ENCODE data around the gene AGBL4.
A peak's percentile ranks its signal among the peaks of the same experiment; 100 is the strongest.

The AGBL4 gene

DNA sequence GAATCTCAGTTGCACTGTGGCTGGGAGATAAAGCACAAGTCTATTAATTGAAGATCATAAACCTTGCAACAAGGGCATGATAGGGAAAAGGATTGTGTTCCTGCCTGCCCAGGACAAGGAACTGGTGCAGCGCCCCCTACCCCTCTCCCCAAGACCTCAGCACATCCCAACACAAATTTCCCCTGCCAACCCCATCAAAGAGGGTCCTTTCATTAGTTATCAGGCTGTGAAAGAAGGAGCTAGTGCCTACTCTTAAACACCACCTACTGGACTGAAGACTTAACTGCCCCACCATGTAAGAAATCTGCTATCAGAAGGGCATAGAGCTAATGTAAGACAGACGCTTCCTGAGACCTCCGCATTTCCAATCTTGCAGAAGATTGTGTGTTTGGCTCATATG, 372.6 kb downstream of the AGBL4 start:
- Histone ChIP-seq H3K9me3 (ENCODE audit: low read depth, low read length) (no peaks in the 10 kb centered on the region), H3K4me3 (no peak overlapping the region)

DNA sequence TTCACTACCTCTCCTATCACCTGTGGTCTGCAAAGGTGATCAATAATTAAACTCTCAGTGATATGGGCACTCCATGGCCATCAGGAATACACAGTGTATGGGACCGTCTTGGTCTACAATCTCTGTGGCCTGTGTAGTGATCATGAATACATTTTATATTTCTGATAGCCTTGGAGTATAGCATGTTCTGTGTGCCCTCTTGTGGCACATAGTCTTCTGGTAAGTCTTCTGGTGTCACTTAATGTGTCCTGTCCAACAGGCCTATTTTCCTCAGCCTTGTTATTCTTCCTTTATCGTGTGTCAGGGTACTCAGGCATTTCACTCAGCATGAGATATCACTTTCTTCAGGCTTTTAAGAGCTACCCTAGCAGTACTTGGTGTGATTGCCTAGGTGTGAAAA, 393.6 kb downstream of the AGBL4 start:
- DNase-seq (ENCODE audit: low read depth, low spot score): no peak
- H3K9me3 ChIP-seq (ENCODE audit: low read depth, low read length): no peaks in the 10 kb centered on the region
- no peak overlapping the region for H3K4me3 ChIP-seq
- H3K36me3 ChIP-seq (ENCODE audit: insufficient read depth, low read length): no peaks in the 10 kb centered on the region
- H3K9ac ChIP-seq (ENCODE audit: insufficient read length): no peak overlapping the region
- TF ChIP-seq EZH2 (IDR thresholded peaks at IDR 0.05): no peak
- TF ChIP-seq POLR2AphosphoS5 (IDR thresholded peaks at IDR 0.05; ENCODE audit: borderline replicate concordance, low read depth, low read length): no peak
- TF ChIP-seq FOXP2 (optimal IDR thresholded peaks at IDR 0.05; ENCODE audit: control extremely low read depth, extremely low read length, insufficient read depth): no peak
- no peak overlapping the region for H3K27ac ChIP-seq

More for the DNA sequence above, 372.6 kb downstream of the AGBL4 start:
- Histone ChIP-seq H3K9ac (ENCODE audit: insufficient read length) (no peak overlapping the region), H3K27ac (no peak overlapping the region), H3K36me3 (ENCODE audit: insufficient read depth, low read length) (no peaks in the 10 kb centered on the region)
- no peak for DNase-seq (ENCODE audit: low read depth, low spot score)
- TF ChIP-seq EZH2 (IDR thresholded peaks at IDR 0.05) (no peak), POLR2AphosphoS5 (IDR thresholded peaks at IDR 0.05; ENCODE audit: borderline replicate concordance, low read depth, low read length) (no peak), FOXP2 (optimal IDR thresholded peaks at IDR 0.05; ENCODE audit: control extremely low read depth, extremely low read length, insufficient read depth) (no peak)

DNA sequence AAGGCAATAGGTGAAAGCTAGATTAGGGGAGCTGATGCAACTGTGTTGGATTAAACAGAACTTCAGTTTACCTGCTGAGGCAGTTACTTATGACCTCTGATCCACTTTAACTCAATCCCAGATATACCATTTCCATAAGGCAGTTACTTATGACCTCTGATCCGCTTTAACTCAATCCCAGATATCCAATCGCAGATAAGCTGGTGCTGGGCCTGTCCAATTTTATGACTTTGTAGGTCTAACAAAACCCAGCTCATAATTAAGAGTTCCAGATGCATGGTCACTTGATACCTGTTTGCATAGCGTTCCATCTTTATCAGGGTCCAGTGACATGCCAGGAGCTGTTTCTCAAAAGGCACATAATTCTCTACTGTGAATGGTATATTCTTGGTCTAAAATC, 396.0 kb downstream of the AGBL4 start:
- Histone ChIP-seq H3K9ac (ENCODE audit: insufficient read length) (no peak overlapping the region), H3K27ac (no peak overlapping the region), H3K36me3 (ENCODE audit: insufficient read depth, low read length) (no peaks in the 10 kb centered on the region), H3K4me3 (no peak overlapping the region), H3K9me3 (ENCODE audit: low read depth, low read length) (no peaks in the 10 kb centered on the region)
- no peak for DNase-seq (ENCODE audit: low read depth, low spot score)
- TF ChIP-seq FOXP2 (optimal IDR thresholded peaks at IDR 0.05; ENCODE audit: control extremely low read depth, extremely low read length, insufficient read depth) (no peak), POLR2AphosphoS5 (IDR thresholded peaks at IDR 0.05; ENCODE audit: borderline replicate concordance, low read depth, low read length) (no peak), EZH2 (IDR thresholded peaks at IDR 0.05) (no peak)

DNA sequence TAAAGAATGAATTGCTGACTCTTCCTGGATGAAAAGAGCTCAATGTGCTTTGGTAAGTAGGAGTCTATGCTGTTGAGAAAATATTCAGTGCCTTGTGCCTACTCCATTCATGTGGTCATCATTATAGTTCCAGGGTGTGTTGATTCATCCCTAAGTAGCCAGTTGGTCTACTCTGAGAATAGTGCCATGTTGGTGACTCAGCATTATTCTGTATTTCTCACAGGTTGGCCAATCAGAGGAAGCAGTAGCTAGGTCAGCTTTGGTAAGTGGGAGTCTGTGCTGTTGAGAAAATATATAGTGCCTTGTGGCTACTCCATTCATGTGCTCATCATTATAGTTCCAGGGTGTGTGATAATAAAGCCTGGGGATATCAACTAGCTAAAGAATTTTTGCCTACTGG, 397.3 kb downstream of the AGBL4 start:
- H3K9me3 ChIP-seq (ENCODE audit: low read depth, low read length): no peaks in the 10 kb centered on the region
- TF ChIP-seq POLR2AphosphoS5 (IDR thresholded peaks at IDR 0.05; ENCODE audit: borderline replicate concordance, low read depth, low read length) (no peak), FOXP2 (optimal IDR thresholded peaks at IDR 0.05; ENCODE audit: control extremely low read depth, extremely low read length, insufficient read depth) (no peak), EZH2 (IDR thresholded peaks at IDR 0.05) (no peak)
- no peak overlapping the region for H3K9ac ChIP-seq (ENCODE audit: insufficient read length)
- no peak for DNase-seq (ENCODE audit: low read depth, low spot score)
- H3K27ac ChIP-seq: no peak overlapping the region
- H3K4me3 ChIP-seq: no peak overlapping the region
- H3K36me3 ChIP-seq (ENCODE audit: insufficient read depth, low read length): no peaks in the 10 kb centered on the region

DNA sequence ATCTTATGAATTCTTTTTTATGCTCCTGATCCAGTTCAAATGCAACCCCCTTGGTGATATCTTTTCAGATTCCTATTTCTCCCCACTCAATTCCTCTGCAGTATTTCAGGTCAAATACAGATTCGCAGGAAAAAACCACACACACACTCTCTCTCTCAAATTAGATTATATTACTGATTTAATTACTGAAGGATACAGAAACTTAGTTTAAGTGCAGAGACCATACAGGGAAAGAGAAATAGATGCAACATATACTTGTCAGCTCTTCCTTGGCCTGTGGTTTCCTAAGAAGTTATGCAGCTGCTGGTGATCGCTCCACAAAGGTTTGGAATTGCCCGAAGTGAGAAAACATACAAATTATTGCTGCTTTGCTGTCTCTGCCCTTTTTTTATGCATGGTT, 400.9 kb downstream of the AGBL4 start:
- no peaks in the 10 kb centered on the region for H3K36me3 ChIP-seq (ENCODE audit: insufficient read depth, low read length)
- no peak for TF ChIP-seq FOXP2 (optimal IDR thresholded peaks at IDR 0.05; ENCODE audit: control extremely low read depth, extremely low read length, insufficient read depth)
- no peak for TF ChIP-seq POLR2AphosphoS5 (IDR thresholded peaks at IDR 0.05; ENCODE audit: borderline replicate concordance, low read depth, low read length)
- TF ChIP-seq EZH2 (IDR thresholded peaks at IDR 0.05): no peak
- H3K9me3 ChIP-seq (ENCODE audit: low read depth, low read length): no peaks in the 10 kb centered on the region
- peak overlapping the region; percentile 45 for H3K9ac ChIP-seq (ENCODE audit: insufficient read length)
- peak overlapping the region; percentile 75 for H3K27ac ChIP-seq
- DNase-seq (ENCODE audit: low read depth, low spot score): no peak
- peak overlapping the region; percentile 29 for H3K4me3 ChIP-seq

DNA sequence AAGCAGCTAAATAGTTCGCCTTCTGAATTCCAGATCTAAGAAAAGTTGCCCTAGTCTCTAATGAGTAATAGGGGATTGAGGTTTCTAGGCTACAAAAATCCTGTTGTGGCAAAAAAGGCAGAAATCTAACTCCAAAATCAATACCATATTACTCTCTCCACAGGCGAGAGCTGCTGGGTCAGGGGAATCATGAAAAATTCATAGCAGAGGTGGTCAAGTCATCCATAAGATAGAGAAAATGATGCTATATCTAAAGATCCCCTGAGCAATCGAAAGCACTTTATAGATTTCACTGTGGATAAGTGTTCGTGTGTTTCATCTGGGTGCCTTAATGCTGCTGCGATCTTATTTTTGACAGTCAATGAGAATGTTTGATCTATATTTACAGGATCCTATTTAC, 417.7 kb downstream of the AGBL4 start:
- no peak overlapping the region for H3K27ac ChIP-seq
- H3K4me3 ChIP-seq: no peak overlapping the region
- no peak for DNase-seq (ENCODE audit: low read depth, low spot score)
- no peak for TF ChIP-seq POLR2AphosphoS5 (IDR thresholded peaks at IDR 0.05; ENCODE audit: borderline replicate concordance, low read depth, low read length)
- no peak for TF ChIP-seq EZH2 (IDR thresholded peaks at IDR 0.05)
- no peak for TF ChIP-seq FOXP2 (optimal IDR thresholded peaks at IDR 0.05; ENCODE audit: control extremely low read depth, extremely low read length, insufficient read depth)
- no peaks in the 10 kb centered on the region for H3K9me3 ChIP-seq (ENCODE audit: low read depth, low read length)
- no peak overlapping the region for H3K9ac ChIP-seq (ENCODE audit: insufficient read length)
- H3K36me3 ChIP-seq (ENCODE audit: insufficient read depth, low read length): no peaks in the 10 kb centered on the region

DNA sequence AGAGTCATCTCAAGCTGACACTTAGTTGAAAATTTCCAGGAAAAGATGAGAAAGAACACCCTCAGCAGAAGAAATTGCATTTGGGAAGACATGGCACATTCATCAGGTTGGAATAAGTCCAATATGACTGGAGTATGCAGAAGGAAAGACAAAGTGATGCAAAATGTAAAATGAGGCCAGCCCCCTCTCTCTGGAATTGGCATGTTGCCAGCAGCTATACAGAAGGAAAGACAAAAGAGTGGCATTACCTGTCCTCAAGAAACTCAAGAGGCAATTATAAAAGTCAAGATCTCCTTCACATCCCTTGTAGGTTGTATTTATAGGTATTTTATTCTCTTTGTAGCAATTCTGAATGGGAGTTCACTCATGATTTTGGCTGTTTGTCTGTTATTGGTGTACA, 426.3 kb downstream of the AGBL4 start:
- Histone ChIP-seq H3K27ac (no peak overlapping the region), H3K9me3 (ENCODE audit: low read depth, low read length) (no peaks in the 10 kb centered on the region), H3K9ac (ENCODE audit: insufficient read length) (no peak overlapping the region), H3K4me3 (no peak overlapping the region), H3K36me3 (ENCODE audit: insufficient read depth, low read length) (no peaks in the 10 kb centered on the region)
- DNase-seq (ENCODE audit: low read depth, low spot score): no peak
- TF ChIP-seq FOXP2 (optimal IDR thresholded peaks at IDR 0.05; ENCODE audit: control extremely low read depth, extremely low read length, insufficient read depth) (no peak), EZH2 (IDR thresholded peaks at IDR 0.05) (no peak), POLR2AphosphoS5 (IDR thresholded peaks at IDR 0.05; ENCODE audit: borderline replicate concordance, low read depth, low read length) (no peak)

DNA sequence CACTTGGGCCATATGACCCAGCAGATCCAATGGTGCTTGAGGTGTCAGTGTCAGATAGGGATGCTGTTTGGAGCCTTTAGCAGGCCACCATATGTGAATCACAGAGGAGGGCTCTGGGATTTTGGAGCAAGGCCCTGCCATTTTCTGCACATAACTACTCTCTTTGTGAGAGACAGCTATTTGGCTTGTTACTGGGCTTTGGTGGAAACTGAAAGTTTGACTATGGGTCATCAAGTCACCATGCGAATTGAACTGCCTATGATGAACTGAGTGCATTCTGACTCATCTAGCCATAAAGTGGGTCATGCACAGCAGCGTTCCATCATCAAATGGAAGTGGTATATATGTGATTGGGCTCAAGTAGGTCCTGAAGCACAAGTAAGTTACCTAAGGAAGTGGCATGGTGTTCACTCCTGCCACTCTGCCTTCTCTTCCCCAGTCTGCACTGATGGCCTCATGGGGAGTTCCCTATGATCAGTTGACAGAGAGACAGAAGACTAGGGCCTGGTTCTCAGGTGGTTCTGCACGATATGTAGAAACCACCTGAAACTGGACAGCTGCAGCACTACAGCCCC, 447.3 kb downstream of the AGBL4 start:
- Histone ChIP-seq H3K27ac (no peak overlapping the region), H3K36me3 (ENCODE audit: insufficient read depth, low read length) (no peaks in the 10 kb centered on the region), H3K4me3 (no peak overlapping the region), H3K9me3 (ENCODE audit: low read depth, low read length) (no peaks in the 10 kb centered on the region), H3K9ac (ENCODE audit: insufficient read length) (no peak overlapping the region)
- TF ChIP-seq EZH2 (IDR thresholded peaks at IDR 0.05) (no peak), POLR2AphosphoS5 (IDR thresholded peaks at IDR 0.05; ENCODE audit: borderline replicate concordance, low read depth, low read length) (no peak), FOXP2 (optimal IDR thresholded peaks at IDR 0.05; ENCODE audit: control extremely low read depth, extremely low read length, insufficient read depth) (no peak)
- no peak for DNase-seq (ENCODE audit: low read depth, low spot score)

DNA sequence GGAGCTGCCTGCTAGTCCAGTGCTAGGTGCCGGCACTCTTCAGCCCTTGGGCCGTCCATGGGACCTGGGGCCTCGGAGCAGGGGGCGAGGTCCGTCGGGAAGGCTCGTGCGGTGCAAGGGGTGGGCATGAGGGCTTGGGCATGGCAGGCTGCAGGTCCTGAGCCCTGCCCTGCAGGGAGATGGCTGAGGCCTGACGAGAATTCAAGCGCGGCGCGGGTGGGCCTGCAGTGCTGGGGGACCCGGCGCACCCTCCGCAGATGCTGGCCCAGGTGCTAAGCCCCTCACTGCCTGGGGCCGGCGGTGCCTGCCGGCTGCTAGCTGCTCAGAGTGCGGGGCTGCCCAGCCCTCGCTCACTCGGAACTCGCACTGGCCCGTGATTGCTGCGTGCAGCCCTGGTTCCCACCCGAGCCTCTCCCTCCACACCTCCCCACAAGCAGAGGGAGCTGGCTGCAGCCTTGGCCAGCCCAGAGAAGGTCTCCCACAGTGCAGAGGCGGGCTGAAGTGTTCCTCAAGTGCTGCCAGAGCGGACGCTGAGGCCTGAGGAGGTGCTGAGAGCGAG, 467.0 kb downstream of the AGBL4 start:
- Histone ChIP-seq H3K27ac (no peak overlapping the region), H3K9me3 (ENCODE audit: low read depth, low read length) (no peaks in the 10 kb centered on the region), H3K9ac (ENCODE audit: insufficient read length) (no peak overlapping the region), H3K4me3 (no peak overlapping the region), H3K36me3 (ENCODE audit: insufficient read depth, low read length) (no peaks in the 10 kb centered on the region)
- TF ChIP-seq POLR2AphosphoS5 (IDR thresholded peaks at IDR 0.05; ENCODE audit: borderline replicate concordance, low read depth, low read length) (no peak), FOXP2 (optimal IDR thresholded peaks at IDR 0.05; ENCODE audit: control extremely low read depth, extremely low read length, insufficient read depth) (no peak), EZH2 (IDR thresholded peaks at IDR 0.05) (no peak)
- no peak for DNase-seq (ENCODE audit: low read depth, low spot score)

All from SK-N-MC (cell line).